ENCODE data around the gene CD36. TPM values are rescaled to one million over a fixed set of nuclear protein-coding genes. Genes with fewer than 3 reads are reported as not detected.

Gene CD36
- total and polyA plus RNA-seq, 2 experiments from 2014 or later, result 0.40 to 1.8 TPM

DNA sequence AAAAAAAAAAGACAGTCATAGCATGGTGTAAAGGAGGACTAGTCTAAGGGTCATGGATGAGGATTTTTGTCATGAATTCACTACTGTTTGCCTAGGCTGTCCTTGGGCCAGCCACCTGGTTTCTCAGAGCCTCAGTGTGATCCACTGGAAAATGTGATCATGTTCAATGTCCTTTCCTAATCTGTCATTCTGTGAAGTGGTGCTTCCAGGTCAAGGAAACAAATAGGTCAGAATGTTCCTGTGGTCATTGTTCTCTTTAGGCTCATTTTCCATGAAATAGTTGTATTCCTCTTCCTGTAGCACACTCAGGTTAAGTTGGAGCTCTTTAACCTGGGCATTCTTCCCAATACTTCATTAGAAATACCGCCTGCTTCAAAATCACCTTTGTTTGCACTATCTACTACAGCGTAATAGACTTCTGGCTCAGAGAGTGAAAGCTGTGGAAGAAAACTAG lies 16.5 kb downstream of the CD36 start (continued):
- TF ChIP-seq, protein P1, sequence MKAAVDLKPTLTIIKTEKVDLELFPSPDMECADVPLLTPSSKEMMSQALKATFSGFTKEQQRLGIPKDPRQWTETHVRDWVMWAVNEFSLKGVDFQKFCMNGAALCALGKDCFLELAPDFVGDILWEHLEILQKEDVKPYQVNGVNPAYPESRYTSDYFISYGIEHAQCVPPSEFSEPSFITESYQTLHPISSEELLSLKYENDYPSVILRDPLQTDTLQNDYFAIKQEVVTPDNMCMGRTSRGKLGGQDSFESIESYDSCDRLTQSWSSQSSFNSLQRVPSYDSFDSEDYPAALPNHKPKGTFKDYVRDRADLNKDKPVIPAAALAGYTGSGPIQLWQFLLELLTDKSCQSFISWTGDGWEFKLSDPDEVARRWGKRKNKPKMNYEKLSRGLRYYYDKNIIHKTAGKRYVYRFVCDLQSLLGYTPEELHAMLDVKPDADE (IDR thresholded peaks at IDR 0.05), result no peak
- TF ChIP-seq, protein P2, sequence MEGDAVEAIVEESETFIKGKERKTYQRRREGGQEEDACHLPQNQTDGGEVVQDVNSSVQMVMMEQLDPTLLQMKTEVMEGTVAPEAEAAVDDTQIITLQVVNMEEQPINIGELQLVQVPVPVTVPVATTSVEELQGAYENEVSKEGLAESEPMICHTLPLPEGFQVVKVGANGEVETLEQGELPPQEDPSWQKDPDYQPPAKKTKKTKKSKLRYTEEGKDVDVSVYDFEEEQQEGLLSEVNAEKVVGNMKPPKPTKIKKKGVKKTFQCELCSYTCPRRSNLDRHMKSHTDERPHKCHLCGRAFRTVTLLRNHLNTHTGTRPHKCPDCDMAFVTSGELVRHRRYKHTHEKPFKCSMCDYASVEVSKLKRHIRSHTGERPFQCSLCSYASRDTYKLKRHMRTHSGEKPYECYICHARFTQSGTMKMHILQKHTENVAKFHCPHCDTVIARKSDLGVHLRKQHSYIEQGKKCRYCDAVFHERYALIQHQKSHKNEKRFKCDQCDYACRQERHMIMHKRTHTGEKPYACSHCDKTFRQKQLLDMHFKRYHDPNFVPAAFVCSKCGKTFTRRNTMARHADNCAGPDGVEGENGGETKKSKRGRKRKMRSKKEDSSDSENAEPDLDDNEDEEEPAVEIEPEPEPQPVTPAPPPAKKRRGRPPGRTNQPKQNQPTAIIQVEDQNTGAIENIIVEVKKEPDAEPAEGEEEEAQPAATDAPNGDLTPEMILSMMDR (conservative IDR thresholded peaks at IDR 0.05; ENCODE audit: low read depth in 2 of 2), result no peak

DNA sequence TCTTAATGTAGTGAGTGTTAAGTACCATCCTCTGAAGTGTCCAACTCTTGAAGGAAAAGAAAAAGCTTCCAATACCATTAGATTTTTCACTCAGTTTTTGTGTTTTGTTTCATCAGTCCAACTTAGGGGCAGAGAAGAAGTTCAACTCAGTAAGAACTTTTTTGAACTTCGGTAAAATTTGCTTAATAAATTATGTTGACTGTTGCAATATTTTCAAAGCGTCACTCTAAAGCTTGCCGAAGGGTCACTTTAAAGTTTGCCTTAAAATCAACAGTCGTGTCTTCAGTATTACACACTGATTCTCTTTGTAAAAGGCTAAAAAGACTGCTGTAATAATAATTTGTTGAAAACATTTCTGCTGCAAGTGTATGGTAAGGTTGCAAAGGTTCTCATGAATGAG lies 17.6 kb downstream of the CD36 start:
- Histone ChIP-seq H3K79me2 (replicated peaks; ENCODE audit: insufficient read depth) (no peaks in the 10 kb centered on the region), H3K4me3 (no peak overlapping the region), H4K20me1 (replicated peaks; ENCODE audit: insufficient read depth) (no peaks in the 10 kb centered on the region), H3K27me3 (ENCODE audit: insufficient read depth) (no peaks in the 10 kb centered on the region), H3K4me2 (no peak overlapping the region), H3K27ac (ENCODE audit: low read depth) (no peak overlapping the region), H3K9me2 (ENCODE audit: insufficient read depth) (no peaks in the 10 kb centered on the region), H3K4me1 (ENCODE audit: insufficient read depth) (no peaks in the 10 kb centered on the region), H2AFZ (no peak overlapping the region), H3K36me3 (ENCODE audit: insufficient read depth) (no peaks in the 10 kb centered on the region), H3F3A (replicated peaks; ENCODE audit: low read depth) (no peaks in the 10 kb centered on the region)
- ATAC-seq (no peak), DNase-seq (ENCODE audit: low spot score) (no peak)
- Mint-ChIP-seq H3K9me3 (no peaks in the 10 kb centered on the region), H3K27me3 (ENCODE audit: insufficient read depth, low read depth, poor library complexity) (no peaks in the 10 kb centered on the region), H3K4me3 (no peak overlapping the region), H3K4me1 (no peaks in the 10 kb centered on the region), H3K27ac (no peak overlapping the region), H3K36me3 (ENCODE audit: low read depth) (no peaks in the 10 kb centered on the region)
- TF ChIP-seq ZNF331 (CRISPR knock-in tag; IDR thresholded peaks at IDR 0.05; ENCODE audit: low read depth), result no peak
- TF ChIP-seq, protein P2 (conservative IDR thresholded peaks at IDR 0.05; ENCODE audit: low read depth in 2 of 2), result no peak
- TF ChIP-seq, protein P3, sequence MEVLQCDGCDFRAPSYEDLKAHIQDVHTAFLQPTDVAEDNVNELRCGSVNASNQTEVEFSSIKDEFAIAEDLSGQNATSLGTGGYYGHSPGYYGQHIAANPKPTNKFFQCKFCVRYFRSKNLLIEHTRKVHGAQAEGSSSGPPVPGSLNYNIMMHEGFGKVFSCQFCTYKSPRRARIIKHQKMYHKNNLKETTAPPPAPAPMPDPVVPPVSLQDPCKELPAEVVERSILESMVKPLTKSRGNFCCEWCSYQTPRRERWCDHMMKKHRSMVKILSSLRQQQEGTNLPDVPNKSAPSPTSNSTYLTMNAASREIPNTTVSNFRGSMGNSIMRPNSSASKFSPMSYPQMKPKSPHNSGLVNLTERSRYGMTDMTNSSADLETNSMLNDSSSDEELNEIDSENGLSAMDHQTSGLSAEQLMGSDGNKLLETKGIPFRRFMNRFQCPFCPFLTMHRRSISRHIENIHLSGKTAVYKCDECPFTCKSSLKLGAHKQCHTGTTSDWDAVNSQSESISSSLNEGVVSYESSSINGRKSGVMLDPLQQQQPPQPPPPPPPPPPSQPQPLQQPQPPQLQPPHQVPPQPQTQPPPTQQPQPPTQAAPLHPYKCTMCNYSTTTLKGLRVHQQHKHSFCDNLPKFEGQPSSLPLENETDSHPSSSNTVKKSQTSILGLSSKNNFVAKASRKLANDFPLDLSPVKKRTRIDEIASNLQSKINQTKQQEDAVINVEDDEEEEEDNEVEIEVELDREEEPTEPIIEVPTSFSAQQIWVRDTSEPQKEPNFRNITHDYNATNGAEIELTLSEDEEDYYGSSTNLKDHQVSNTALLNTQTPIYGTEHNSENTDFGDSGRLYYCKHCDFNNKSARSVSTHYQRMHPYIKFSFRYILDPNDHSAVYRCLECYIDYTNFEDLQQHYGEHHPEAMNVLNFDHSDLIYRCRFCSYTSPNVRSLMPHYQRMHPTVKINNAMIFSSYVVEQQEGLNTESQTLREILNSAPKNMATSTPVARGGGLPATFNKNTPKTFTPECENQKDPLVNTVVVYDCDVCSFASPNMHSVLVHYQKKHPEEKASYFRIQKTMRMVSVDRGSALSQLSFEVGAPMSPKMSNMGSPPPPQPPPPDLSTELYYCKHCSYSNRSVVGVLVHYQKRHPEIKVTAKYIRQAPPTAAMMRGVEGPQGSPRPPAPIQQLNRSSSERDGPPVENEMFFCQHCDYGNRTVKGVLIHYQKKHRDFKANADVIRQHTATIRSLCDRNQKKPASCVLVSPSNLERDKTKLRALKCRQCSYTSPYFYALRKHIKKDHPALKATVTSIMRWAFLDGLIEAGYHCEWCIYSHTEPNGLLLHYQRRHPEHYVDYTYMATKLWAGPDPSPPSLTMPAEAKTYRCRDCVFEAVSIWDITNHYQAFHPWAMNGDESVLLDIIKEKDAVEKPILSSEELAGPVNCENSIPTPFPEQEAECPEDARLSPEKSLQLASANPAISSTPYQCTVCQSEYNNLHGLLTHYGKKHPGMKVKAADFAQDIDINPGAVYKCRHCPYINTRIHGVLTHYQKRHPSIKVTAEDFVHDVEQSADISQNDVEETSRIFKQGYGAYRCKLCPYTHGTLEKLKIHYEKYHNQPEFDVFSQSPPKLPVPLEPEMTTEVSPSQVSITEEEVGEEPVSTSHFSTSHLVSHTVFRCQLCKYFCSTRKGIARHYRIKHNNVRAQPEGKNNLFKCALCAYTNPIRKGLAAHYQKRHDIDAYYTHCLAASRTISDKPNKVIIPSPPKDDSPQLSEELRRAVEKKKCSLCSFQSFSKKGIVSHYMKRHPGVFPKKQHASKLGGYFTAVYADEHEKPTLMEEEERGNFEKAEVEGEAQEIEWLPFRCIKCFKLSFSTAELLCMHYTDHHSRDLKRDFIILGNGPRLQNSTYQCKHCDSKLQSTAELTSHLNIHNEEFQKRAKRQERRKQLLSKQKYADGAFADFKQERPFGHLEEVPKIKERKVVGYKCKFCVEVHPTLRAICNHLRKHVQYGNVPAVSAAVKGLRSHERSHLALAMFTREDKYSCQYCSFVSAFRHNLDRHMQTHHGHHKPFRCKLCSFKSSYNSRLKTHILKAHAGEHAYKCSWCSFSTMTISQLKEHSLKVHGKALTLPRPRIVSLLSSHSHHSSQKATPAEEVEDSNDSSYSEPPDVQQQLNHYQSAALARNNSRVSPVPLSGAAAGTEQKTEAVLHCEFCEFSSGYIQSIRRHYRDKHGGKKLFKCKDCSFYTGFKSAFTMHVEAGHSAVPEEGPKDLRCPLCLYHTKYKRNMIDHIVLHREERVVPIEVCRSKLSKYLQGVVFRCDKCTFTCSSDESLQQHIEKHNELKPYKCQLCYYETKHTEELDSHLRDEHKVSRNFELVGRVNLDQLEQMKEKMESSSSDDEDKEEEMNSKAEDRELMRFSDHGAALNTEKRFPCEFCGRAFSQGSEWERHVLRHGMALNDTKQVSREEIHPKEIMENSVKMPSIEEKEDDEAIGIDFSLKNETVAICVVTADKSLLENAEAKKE (CRISPR knock-in tag; IDR thresholded peaks at IDR 0.05), result no peak
- no peak for TF ChIP-seq EZH2phosphoT487 (IDR thresholded peaks at IDR 0.05; ENCODE audit: unreplicated experiment)
- no peak for TF ChIP-seq JUNB (IDR thresholded peaks at IDR 0.05; ENCODE audit: unreplicated experiment)
- TF ChIP-seq NANOG (IDR thresholded peaks at IDR 0.05; ENCODE audit: borderline replicate concordance), result no peak
- TF ChIP-seq, protein P4, sequence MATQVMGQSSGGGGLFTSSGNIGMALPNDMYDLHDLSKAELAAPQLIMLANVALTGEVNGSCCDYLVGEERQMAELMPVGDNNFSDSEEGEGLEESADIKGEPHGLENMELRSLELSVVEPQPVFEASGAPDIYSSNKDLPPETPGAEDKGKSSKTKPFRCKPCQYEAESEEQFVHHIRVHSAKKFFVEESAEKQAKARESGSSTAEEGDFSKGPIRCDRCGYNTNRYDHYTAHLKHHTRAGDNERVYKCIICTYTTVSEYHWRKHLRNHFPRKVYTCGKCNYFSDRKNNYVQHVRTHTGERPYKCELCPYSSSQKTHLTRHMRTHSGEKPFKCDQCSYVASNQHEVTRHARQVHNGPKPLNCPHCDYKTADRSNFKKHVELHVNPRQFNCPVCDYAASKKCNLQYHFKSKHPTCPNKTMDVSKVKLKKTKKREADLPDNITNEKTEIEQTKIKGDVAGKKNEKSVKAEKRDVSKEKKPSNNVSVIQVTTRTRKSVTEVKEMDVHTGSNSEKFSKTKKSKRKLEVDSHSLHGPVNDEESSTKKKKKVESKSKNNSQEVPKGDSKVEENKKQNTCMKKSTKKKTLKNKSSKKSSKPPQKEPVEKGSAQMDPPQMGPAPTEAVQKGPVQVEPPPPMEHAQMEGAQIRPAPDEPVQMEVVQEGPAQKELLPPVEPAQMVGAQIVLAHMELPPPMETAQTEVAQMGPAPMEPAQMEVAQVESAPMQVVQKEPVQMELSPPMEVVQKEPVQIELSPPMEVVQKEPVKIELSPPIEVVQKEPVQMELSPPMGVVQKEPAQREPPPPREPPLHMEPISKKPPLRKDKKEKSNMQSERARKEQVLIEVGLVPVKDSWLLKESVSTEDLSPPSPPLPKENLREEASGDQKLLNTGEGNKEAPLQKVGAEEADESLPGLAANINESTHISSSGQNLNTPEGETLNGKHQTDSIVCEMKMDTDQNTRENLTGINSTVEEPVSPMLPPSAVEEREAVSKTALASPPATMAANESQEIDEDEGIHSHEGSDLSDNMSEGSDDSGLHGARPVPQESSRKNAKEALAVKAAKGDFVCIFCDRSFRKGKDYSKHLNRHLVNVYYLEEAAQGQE (IDR thresholded peaks at IDR 0.05; ENCODE audit: unreplicated experiment), result no peak
- TF ChIP-seq CREB1 (CRISPR knock-in tag; IDR thresholded peaks at IDR 0.05; ENCODE audit: low read depth), result no peak
- no peak for TF ChIP-seq EZH2 (IDR thresholded peaks at IDR 0.05; ENCODE audit: low read depth, unreplicated experiment)
